Kidney epithelial cell (primary cell): ENCODE results near the gene GFPT1. TPM values are rescaled to one million over a fixed set of nuclear protein-coding genes. Genes with fewer than 3 reads are reported as not detected.

ENCODE experiments used
- DNase-seq: peaks from one replicate; pipeline ENCODE4 v3.0.0-alpha.2; 2010; ENCODE audit warnings: low read depth
- H3K27me3 ChIP-seq: 2 replicates; pipeline ENCODE4 v1.6.0; 2011; ENCODE audit warnings: low read length; ENCODE audit not compliant: control insufficient read depth, insufficient read depth
- H3K36me3 ChIP-seq: 2 replicates; pipeline ENCODE4 v1.5.1; 2011; ENCODE audit warnings: low read length; ENCODE audit not compliant: control insufficient read depth, insufficient read depth
- H3K4me3 ChIP-seq: 2 replicates; pipeline ENCODE4 v1.5.1; 2011; ENCODE audit warnings: low read depth, mild to moderate bottlenecking, control low read depth, low read length
- CTCF ChIP-seq: IDR thresholded peaks from 2 replicates; pipeline ENCODE4 v1.5.1; 2011; ENCODE audit warnings: mild to moderate bottlenecking, moderate library complexity, low read length, control low read depth, inconsistent platforms; ENCODE audit not compliant: insufficient read depth, poor library complexity, severe bottlenecking
- total RNA-seq: library from RNA; depleted of rRNA; stranded (reverse); fragments of >200 nt; gene quantifications from 2 replicates; pipeline ENCODE4 v1.2.3, GENCODE V29; 2015

Gene GFPT1
- total RNA-seq, 1 donor from 2014 or later: 59.5 TPM

GRCh38 chr2:69315160-69315761 is 71.8 kb downstream of the GFPT1 start:
- TF ChIP-seq CTCF: no peak
- H3K27me3 ChIP-seq: no peaks in the 10 kb centered on the region

GRCh38 chr2:69311024-69311416 is 76.0 kb downstream of the GFPT1 start:
- no peaks in the 10 kb centered on the region for H3K27me3 ChIP-seq
- DNase-seq: no peak
- TF ChIP-seq CTCF: no peak
- no peaks in the 10 kb centered on the region for H3K36me3 ChIP-seq
- no peak overlapping the region for H3K4me3 ChIP-seq

More at GRCh38 chr2:69315160-69315761, 71.8 kb downstream of the GFPT1 start:
- H3K4me3 ChIP-seq: no peak overlapping the region
- DNase-seq: no peak
- H3K36me3 ChIP-seq: peaks cover 1% of the 10 kb centered on the region

DNA sequence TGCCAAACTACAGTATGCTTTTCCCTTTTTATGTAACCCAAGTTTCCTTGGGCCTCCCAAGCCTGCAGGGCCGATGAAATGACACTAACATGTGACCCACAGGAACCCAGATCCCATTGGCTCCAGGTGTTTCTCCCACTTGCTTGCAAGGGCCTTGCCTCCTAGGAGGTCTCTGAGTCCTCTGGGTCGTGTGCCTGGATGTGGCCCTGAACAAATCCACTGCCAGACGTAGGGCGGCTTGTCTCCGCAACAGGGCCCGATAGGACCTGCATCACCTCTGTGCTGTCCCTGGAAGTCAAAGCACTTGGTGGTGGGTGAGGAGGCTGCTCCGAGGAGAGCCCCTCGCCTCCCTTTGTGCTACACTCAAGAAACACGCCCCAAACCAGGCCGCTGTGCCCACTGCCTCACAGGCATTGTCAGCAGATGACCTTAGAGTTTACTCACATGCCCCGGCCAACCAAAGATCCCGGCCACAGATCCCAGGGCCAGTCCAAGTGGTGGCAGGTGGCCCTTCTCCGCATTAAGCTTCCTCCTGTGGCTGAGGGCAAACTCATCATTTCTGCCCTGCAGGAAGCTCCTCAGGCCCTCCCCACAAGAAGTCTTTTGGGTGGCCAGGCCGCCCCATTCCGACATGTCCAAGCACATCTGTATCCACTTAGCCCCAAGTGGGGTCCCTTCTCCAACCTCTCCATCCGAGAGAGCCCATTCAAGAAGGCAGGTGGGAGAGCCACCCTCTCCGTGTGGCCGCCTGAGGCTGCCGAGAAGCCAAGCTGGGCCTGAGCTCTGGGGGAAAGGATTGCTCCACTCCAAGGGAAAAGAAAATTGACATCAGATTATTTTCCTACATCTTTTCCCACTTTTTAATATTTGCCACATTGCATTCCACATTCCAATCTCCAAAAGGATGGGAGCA is 76.7 kb downstream of the GFPT1 start:
- Histone ChIP-seq H3K4me3 (no peak overlapping the region), H3K27me3 (no peaks in the 10 kb centered on the region), H3K36me3 (no peaks in the 10 kb centered on the region)
- no peak for DNase-seq
- TF ChIP-seq CTCF: no peak

DNA sequence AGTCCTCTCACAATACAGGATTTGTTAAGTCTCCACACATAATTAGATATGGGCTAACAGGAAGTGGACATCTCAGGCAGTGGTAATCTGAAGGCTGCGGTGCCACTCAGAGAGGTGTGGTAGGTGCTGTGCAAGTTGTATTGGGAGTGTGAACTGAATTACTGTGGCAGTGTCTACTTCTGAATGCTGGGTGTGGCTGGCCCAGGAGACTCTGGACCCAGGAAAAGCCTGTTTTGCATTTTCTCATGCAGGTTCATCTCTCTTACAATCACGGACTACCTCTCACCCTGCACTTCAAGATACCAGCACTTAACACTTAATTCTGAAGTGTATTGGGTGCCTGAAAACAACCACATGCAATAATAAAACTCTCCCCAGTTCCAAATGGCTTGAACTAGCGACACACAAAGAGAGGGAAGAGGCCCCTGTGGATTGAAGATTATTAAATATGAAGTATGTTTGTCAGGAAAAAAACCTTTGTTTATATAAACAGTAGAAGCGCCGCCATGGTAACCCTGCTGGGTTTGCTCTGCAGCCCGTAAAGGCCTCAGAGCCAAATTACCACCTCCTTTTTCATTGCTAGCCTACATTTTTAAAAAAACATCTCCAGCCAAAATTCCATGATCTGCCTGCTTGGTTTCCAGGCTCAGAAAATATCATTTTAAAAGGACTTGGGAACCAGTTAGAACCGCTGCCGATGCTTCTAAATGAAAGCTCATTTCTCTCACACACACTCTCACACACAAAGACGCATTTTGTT is 77.5 kb downstream of the GFPT1 start:
- no peaks in the 10 kb centered on the region for H3K27me3 ChIP-seq
- H3K36me3 ChIP-seq: no peaks in the 10 kb centered on the region
- no peak for DNase-seq
- H3K4me3 ChIP-seq: no peak overlapping the region
- TF ChIP-seq CTCF: no peak

GRCh38 chr2:69308338-69308737 is 78.7 kb downstream of the GFPT1 start:
- no peak for DNase-seq
- no peak for TF ChIP-seq CTCF
- Histone ChIP-seq H3K4me3 (no peak overlapping the region), H3K27me3 (peaks cover 3% of the 10 kb centered on the region), H3K36me3 (no peaks in the 10 kb centered on the region)
